Gastroesophageal sphincter (tissue), 4 donors: ENCODE results near the gene SIT1. TPM values are rescaled to one million over a fixed set of nuclear protein-coding genes. Genes with fewer than 3 reads are reported as not detected.
"Not testable (repeated sequence)": the region's sequence is repeated elsewhere in the genome, so short reads cannot be mapped to it uniquely, and the experiment has no call there.

Source experiments
- ATAC-seq: fragments of 150-250 bp; one replicate; pipeline ENCODE4 v1.9.1; 2016; ENCODE audit warnings: mild to moderate bottlenecking, moderate library complexity
- H3K27ac ChIP-seq, 4 donors: fragments of 200-600 bp; sonication (generic) in 3 of 4; 1 replicate in 3 of 4; 2 replicates in 1 of 4; pipeline ENCODE4 v1.5.1; 2016 to 2019
- H3K27me3 ChIP-seq: fragments of 200-600 bp; sonication (generic); one replicate; pipeline ENCODE4 v1.5.1; 2019
- H3K36me3 ChIP-seq, 2 donors: fragments of 200-600 bp; sonication (generic); one replicate each; pipeline ENCODE4 v1.5.1; 2019; ENCODE audit warnings: control low read depth in 1 of 2
- H3K4me1 ChIP-seq, 3 donors: fragments of 200-600 bp; sonication (generic); 1 replicate in 2 of 3; 2 replicates in 1 of 3; pipeline ENCODE4 v1.5.1; 2016 to 2019; ENCODE audit warnings: control low read depth in 2 of 3
- H3K4me3 ChIP-seq, 2 donors: fragments of 200-600 bp; sonication (generic); one replicate each; pipeline ENCODE4 v1.5.1; 2019; ENCODE audit warnings: mild to moderate bottlenecking in 1 of 2, moderate library complexity in 1 of 2
- H3K9me3 ChIP-seq, 3 donors: fragments of 200-600 bp; sonication (generic); one replicate each; pipeline ENCODE4 v1.5.1; 2017 to 2019; ENCODE audit warnings: control low read depth in 2 of 3
- CTCF ChIP-seq, 4 experiments: fragments of 200-600 bp in 2 of 4; fragments of 450-650 bp in 2 of 4; sonication (generic) in 1 of 4; IDR thresholded peaks; one replicate each; pipeline ENCODE4 v1.5.1; 2017 to 2019; ENCODE audit warnings: antibody characterized with exemption in 4 of 4, mild to moderate bottlenecking in 2 of 4, moderate library complexity in 2 of 4
- EP300 ChIP-seq: sonication (generic); formaldehyde crosslinking; IDR thresholded peaks from one replicate; pipeline ENCODE4 v1.6.1; 2017; ENCODE audit warnings: antibody characterized with exemption, mild to moderate bottlenecking
- POLR2A ChIP-seq, 2 donors: fragments of 450-650 bp; IDR thresholded peaks; one replicate each; pipeline ENCODE4 v1.6.1; 2017; ENCODE audit warnings: antibody characterized with exemption in 2 of 2, mild to moderate bottlenecking in 2 of 2, moderate library complexity in 1 of 2
- POLR2AphosphoS5 ChIP-seq: sonication (generic); formaldehyde crosslinking; IDR thresholded peaks from one replicate; pipeline ENCODE4 v1.6.1; 2017; ENCODE audit warnings: antibody characterized with exemption
- WGBS, 2 donors: methylation state at CpG; one replicate each; pipeline ENCODE4 v1.1.5; 2018; ENCODE audit warnings: low coverage in 1 of 2; 5-methylcytosine and 5-hydroxymethylcytosine counted together
- total RNA-seq, 4 donors: library from RNA; depleted of rRNA; stranded (reverse); fragments of >200 nt; gene quantifications; one replicate each; pipeline ENCODE4 v1.1.0, GENCODE V29; 2016

SIT1 gene
- total RNA-seq, 4 donors from 2014 or later: 1.2 to 1.6 (median 1.6) TPM; not detected in 1

- no peaks in the 10 kb centered on the region for H3K9me3 ChIP-seq
- peaks cover 0 to 9% of the 10 kb centered on the region in 2 donors for H3K36me3 ChIP-seq
- no peaks in the 10 kb centered on the region for H3K27me3 ChIP-seq
- TF ChIP-seq POLR2A (IDR thresholded peaks at IDR 0.05) (no peak), POLR2AphosphoS5 (no peak), EP300 (no peak), CTCF (IDR thresholded peaks at IDR 0.05) (no peak)
- no peak overlapping the region for H3K27ac ChIP-seq
- no peak overlapping the region for H3K4me3 ChIP-seq
- ATAC-seq: no peak
- H3K4me1 ChIP-seq: no peaks in the 10 kb centered on the region
- WGBS, 2 donors: 78 to 91% methylated on average over 1 of the region's 1 CpG
These were observed 11.1 kb downstream of the SIT1 start for GRCh38 chr9:35639631-35640030.

GRCh38 chr9:35639225-35639624 lies 11.5 kb downstream of the SIT1 start:
- H3K27me3 ChIP-seq, H3K4me3 ChIP-seq, ATAC-seq, H3K9me3 ChIP-seq, H3K4me1 ChIP-seq, H3K27ac ChIP-seq, H3K36me3 ChIP-seq: not testable (repeated sequence)
- WGBS, 2 donors: 63% methylated on average over 1 of the region's 1 CpG; no CpG with 5 or more reads in 1 of the 2 donors

- H3K36me3 ChIP-seq, H3K4me3 ChIP-seq, H3K27me3 ChIP-seq, H3K4me1 ChIP-seq, H3K9me3 ChIP-seq, ATAC-seq, H3K27ac ChIP-seq: not testable (repeated sequence)
- 51 to 75% methylated on average over 6 of the region's 8 CpGs for WGBS, 2 donors
These were observed 12.0 kb downstream of the SIT1 start for GRCh38 chr9:35638751-35639150.

GRCh38 chr9:35637427-35637955 lies 13.2 kb downstream of the SIT1 start:
- WGBS, 2 donors: 92 to 94% methylated on average over 3 to 9 of the region's 9 CpGs
- not testable (repeated sequence) for H3K36me3 ChIP-seq, H3K27ac ChIP-seq, ATAC-seq, H3K27me3 ChIP-seq, H3K4me1 ChIP-seq, H3K9me3 ChIP-seq, H3K4me3 ChIP-seq

GRCh38 chr9:35636877-35637246 lies 13.9 kb downstream of the SIT1 start:
- WGBS, 2 donors: 89 to 91% methylated on average over 3 to 6 of the region's 6 CpGs
- H3K4me1 ChIP-seq, H3K4me3 ChIP-seq, H3K27me3 ChIP-seq, H3K36me3 ChIP-seq, H3K9me3 ChIP-seq, ATAC-seq, H3K27ac ChIP-seq: not testable (repeated sequence)

- Histone ChIP-seq H3K27ac (no peak overlapping the region), H3K27me3 (no peaks in the 10 kb centered on the region), H3K36me3 (peaks cover 0 to 9% of the 10 kb centered on the region in 2 donors), H3K4me3 (no peak overlapping the region), H3K9me3 (no peaks in the 10 kb centered on the region), H3K4me1 (no peaks in the 10 kb centered on the region)
- WGBS, 2 donors: 56 to 64% methylated on average over 2 to 4 of the region's 9 CpGs
- TF ChIP-seq EP300 (no peak), POLR2AphosphoS5 (no peak), CTCF (IDR thresholded peaks at IDR 0.05) (no peak), POLR2A (IDR thresholded peaks at IDR 0.05) (no peak)
- no peak for ATAC-seq
These were observed 14.4 kb downstream of the SIT1 start for GRCh38 chr9:35636135-35636876.

GRCh38 chr9:35635730-35636129 lies 15.0 kb downstream of the SIT1 start:
- no peaks in the 10 kb centered on the region for H3K4me1 ChIP-seq
- H3K27ac ChIP-seq: no peak overlapping the region
- no peaks in the 10 kb centered on the region for H3K27me3 ChIP-seq
- TF ChIP-seq EP300 (no peak), CTCF (IDR thresholded peaks at IDR 0.05) (no peak), POLR2A (IDR thresholded peaks at IDR 0.05) (no peak), POLR2AphosphoS5 (no peak)
- ATAC-seq: no peak
- peaks cover 0 to 4% of the 10 kb centered on the region in 2 donors for H3K36me3 ChIP-seq
- no peaks in the 10 kb centered on the region for H3K9me3 ChIP-seq
- no peak overlapping the region for H3K4me3 ChIP-seq
